HepG2 (cell line): ENCODE data around the gene HPS3. TPM values are rescaled to one million over a fixed set of nuclear protein-coding genes. Genes with fewer than 3 reads are reported as not detected.
"Not testable (repeated sequence)": the region's sequence is repeated elsewhere in the genome, so short reads cannot be mapped to it uniquely, and the experiment has no call there.

ENCODE experiments used
- ATAC-seq: fragments of 200-7000 bp; cut with Tn5 transposase; 3 replicates; pipeline ENCODE4 v1.9.1; 2020; ENCODE audit warnings: mild to moderate bottlenecking, moderate library complexity
- BruUV-seq: library from RNA; stranded (reverse); fragments of 400-500 nt; replicated peaks from 2 replicates; lab custom pipeline; 2021; lab: Mats Ljungman, UMichigan
- CTCF ChIA-PET: fragments of 300-600 bp; formaldehyde crosslinking; extraction: SDS; loops from one replicate; lab custom pipeline; 2021; ENCODE audit warnings: low total read pairs, inconsistent platforms, low intra/inter-chr PET ratio; lab: Yijun Ruan, JAX
- POLR2A ChIA-PET: fragments of 350-600 bp; sonication (Branson Sonifier 250); formaldehyde crosslinking; loops from one replicate; lab custom pipeline; 2020; ENCODE audit warnings: antibody characterized with exemption, inconsistent platforms; lab: Yijun Ruan, JAX
- DNase-seq: peaks from one replicate; pipeline ENCODE4 v3.0.0-alpha.2; 2015; ENCODE audit warnings: low spot score
- FAIRE-seq: peaks from 3 replicates; lab custom pipeline; 2011; peaks lifted over from hg19 to GRCh38; lab: Jason Lieb, UNC
- H2AFZ ChIP-seq: one replicate; pipeline ENCODE4 v1.6.1; 2011; ENCODE audit warnings: low read length, inconsistent platforms
- H3K27ac ChIP-seq: fragments of 300-600 bp; 3 replicates; pipeline ENCODE4 v1.8.0; 2011; ENCODE audit warnings: mixed run types, mild to moderate bottlenecking, mixed read lengths, low read length, inconsistent platforms; ENCODE audit not compliant: insufficient read depth; ENCODE audit errors: extremely low read length
- H3K27me3 ChIP-seq, 2 experiments: fragments of 200-600 bp in 1 of 2; 2 replicates in 1 of 2; 3 replicates in 1 of 2; pipeline versions ENCODE4 v1.6.0 to v1.8.0; 2011; ENCODE audit warnings: low read length in 2 of 2, mild to moderate bottlenecking in 2 of 2, moderate library complexity in 2 of 2, inconsistent platforms in 1 of 2; ENCODE audit not compliant: insufficient read depth in 2 of 2, control insufficient read depth in 1 of 2
- H3K36me3 ChIP-seq, 2 experiments: fragments of 200-600 bp in 1 of 2; replicated peaks in 1 of 2; 2 replicates in 1 of 2; 3 replicates in 1 of 2; pipeline versions ENCODE4 v1.5.1 to v1.8.0; 2011; ENCODE audit warnings: low read length in 2 of 2, inconsistent platforms in 1 of 2; ENCODE audit not compliant: insufficient read depth in 2 of 2, control insufficient read depth in 1 of 2
- H3K4me1 ChIP-seq: 2 replicates; pipeline ENCODE4 v1.5.1; 2012; ENCODE audit warnings: low read length, inconsistent platforms; ENCODE audit not compliant: insufficient read depth
- H3K4me2 ChIP-seq: 2 replicates; pipeline ENCODE4 v1.6.0; 2011; ENCODE audit warnings: low read depth, low read length, inconsistent platforms
- H3K4me3 ChIP-seq, 3 experiments: fragments of 200-600 bp in 1 of 3; sonication (generic), shearing (Covaris generic) in 1 of 3; replicated peaks in 1 of 3; 2 replicates each; pipeline ENCODE4 v1.5.1; 2011 to 2016; ENCODE audit warnings: low read length in 3 of 3, inconsistent platforms in 2 of 3, low read depth in 2 of 3, mild to moderate bottlenecking in 2 of 3, control low read depth in 1 of 3, mixed read lengths in 1 of 3; ENCODE audit not compliant: insufficient read depth in 1 of 3
- H3K79me2 ChIP-seq: one replicate; pipeline ENCODE4 v1.6.1; 2011; ENCODE audit warnings: low read length, inconsistent platforms; ENCODE audit not compliant: insufficient read depth
- H3K9ac ChIP-seq: 2 replicates; pipeline ENCODE4 v1.6.0; 2011; ENCODE audit warnings: mild to moderate bottlenecking, low read depth, low read length, inconsistent platforms; ENCODE audit not compliant: insufficient read depth
- H3K9me3 ChIP-seq: 2 replicates; pipeline ENCODE4 v1.5.1; 2012; ENCODE audit warnings: mild to moderate bottlenecking, low read length
- H4K20me1 ChIP-seq: 2 replicates; pipeline ENCODE4 v1.6.0; 2011; ENCODE audit warnings: inconsistent platforms, mild to moderate bottlenecking, low read length, moderate library complexity; ENCODE audit not compliant: insufficient read depth
- DZIP1 ChIP-seq: sonication (generic); formaldehyde crosslinking; IDR thresholded peaks from 2 replicates; pipeline ENCODE4 v1.5.0; 2020; ENCODE audit warnings: mild to moderate bottlenecking, missing genetic modification reagents
- IKZF1 ChIP-seq: fragments of 450-650 bp; IDR thresholded peaks from 2 replicates; pipeline ENCODE4 v1.7.1; 2016
- KDM2A ChIP-seq: sonication (generic); formaldehyde crosslinking; IDR thresholded peaks from 2 replicates; pipeline ENCODE4 v1.4.0; 2020; ENCODE audit warnings: low read depth, missing genetic modification reagents, borderline replicate concordance
- NR3C1 ChIP-seq: sonication (generic); formaldehyde crosslinking; IDR thresholded peaks from 2 replicates; pipeline ENCODE4 v1.4.0; 2020; ENCODE audit warnings: missing genetic modification reagents
- PLSCR1 ChIP-seq: sonication (generic); formaldehyde crosslinking; IDR thresholded peaks from 2 replicates; pipeline ENCODE4 v1.5.0; 2020; ENCODE audit warnings: missing genetic modification reagents, mild to moderate bottlenecking, borderline replicate concordance
- ZBTB10 ChIP-seq: sonication (generic); formaldehyde crosslinking; IDR thresholded peaks from 2 replicates; pipeline ENCODE4 v1.4.0; 2020; ENCODE audit warnings: missing genetic modification reagents, borderline replicate concordance
- ZNF12 ChIP-seq: sonication (generic); formaldehyde crosslinking; IDR thresholded peaks from 2 replicates; pipeline ENCODE4 v1.5.0; 2020; ENCODE audit warnings: missing genetic modification reagents
- ZNF382 ChIP-seq: sonication (generic); formaldehyde crosslinking; IDR thresholded peaks from 2 replicates; pipeline ENCODE4 v1.5.0; 2020; ENCODE audit warnings: missing genetic modification reagents, mild to moderate bottlenecking, borderline replicate concordance
- ZNF878 ChIP-seq: sonication (generic); formaldehyde crosslinking; IDR thresholded peaks from 2 replicates; pipeline ENCODE4 v1.8.1; 2023; ENCODE audit warnings: mild to moderate bottlenecking, missing genetic modification reagents, moderate library complexity
- WGBS: methylation state at CpG from one replicate; pipeline ENCODE4 v1.1.6; 2017; ENCODE audit warnings: low lambda C conversion rate; 5-methylcytosine and 5-hydroxymethylcytosine counted together
- in situ Hi-C: cut with HindIII; loops from 2 replicates; pipeline ENCODE4 v1.10.0; 2017; ENCODE audit warnings: low pct_unique_long_range_greater_than_20kb; ENCODE audit not compliant: extremely low pct_ligation_motif_present
- intact Hi-C: fragments of 100-400 bp; cut with micrococcal nuclease; formaldehyde crosslinking; loops from one replicate; pipeline ENCODE4 v1.10.0; 2022; ENCODE audit not compliant: unreplicated experiment
- polyA plus RNA-seq, 8 experiments: library from polyadenylated mRNA; depleted of rRNA in 3 of 8; stranded (reverse) in 7 of 8; unstranded in 1 of 8; fragments of >200 nt; fragmentation: Illumina TruSeq in 4 of 8; extraction: Trizol in 4 of 8; gene quantifications; 2 replicates each; pipeline versions ENCODE4 v1.2.1 to v1.2.3, GENCODE V29; 2011 to 2016; ENCODE audit warnings: low read depth in 4 of 8, missing spikeins in 1 of 8, mixed read lengths in 1 of 8; ENCODE audit not compliant: insufficient read depth in 1 of 8
- total RNA-seq, 5 experiments: library from RNA; depleted of rRNA; stranded (reverse); fragments of >200 nt; fragmentation: Illumina TruSeq; extraction: Trizol; gene quantifications; 2 replicates each; pipeline ENCODE4 v1.2.3, GENCODE V29; 2016; ENCODE audit warnings: low read depth in 1 of 5

Gene HPS3
- total and polyA plus RNA-seq, 2 of the 13 experiments (the other 11 are each of a cell fraction or from before 2014, with no cell fraction given): 9.5 to 18.9 TPM

GRCh38 chr3:149195221-149195620 lies 65.8 kb downstream of the HPS3 start (continued):
- no peak for TF ChIP-seq ZBTB10 (CRISPR knock-in tag)

GRCh38 chr3:149196805-149197592 lies 67.6 kb downstream of the HPS3 start:
- in situ Hi-C loops, H3K4me3 ChIP-seq, intact Hi-C loops, H3K9me3 ChIP-seq, H3K9ac ChIP-seq, H3K4me2 ChIP-seq, H3K4me1 ChIP-seq, DNase-seq, POLR2A ChIA-PET, BruUV-seq, H4K20me1 ChIP-seq, H2AFZ ChIP-seq, ATAC-seq, H3K79me2 ChIP-seq, H3K27ac ChIP-seq, CTCF ChIA-PET, H3K27me3 ChIP-seq, FAIRE-seq: not testable (repeated sequence)
- WGBS: 98% methylated on average over 11 of the region's 12 CpGs
- H3K36me3 ChIP-seq: peaks cover 12 to 78% of the 10 kb centered on the region in 2 experiments

- H3K27me3 ChIP-seq: no peaks in the 10 kb centered on the region
- H3K9me3 ChIP-seq: no peaks in the 10 kb centered on the region
- no peak overlapping the region for H3K27ac ChIP-seq
- no TSS peak for BruUV-seq
- H3K4me2 ChIP-seq: no peak overlapping the region
- H3K36me3 ChIP-seq: peaks cover 12 to 78% of the 10 kb centered on the region in 2 experiments
- H3K4me1 ChIP-seq: no peaks in the 10 kb centered on the region
- H3K79me2 ChIP-seq: no peaks in the 10 kb centered on the region
- ATAC-seq (no peak), FAIRE-seq (no peak), DNase-seq (no peak)
- H3K4me3 ChIP-seq: no peak overlapping the region
- in situ Hi-C loops (no loop called here), intact Hi-C loops (no loop called here)
- ChIA-PET POLR2A (no interaction called here), CTCF (no interaction called here)
- over 99% methylated on average over 5 of the region's 5 CpGs for WGBS
- no peaks in the 10 kb centered on the region for H4K20me1 ChIP-seq
- H2AFZ ChIP-seq: no peak overlapping the region
- H3K9ac ChIP-seq: no peak overlapping the region
- TF ChIP-seq KDM2A (CRISPR knock-in tag) (no peak), ZNF12 (CRISPR knock-in tag) (no peak), DZIP1 (no peak), PLSCR1 (CRISPR knock-in tag) (no peak), ZNF382 (CRISPR knock-in tag) (no peak), NR3C1 (no peak), IKZF1 (no peak), ZNF878 (CRISPR knock-in tag) (no peak)
Measured at GRCh38 chr3:149197669-149198068, 68.2 kb downstream of the HPS3 start.
